Activated naive CD4-positive, alpha-beta T cell treated with anti-CD3 and anti-CD28 coated beads for 36 hours (primary cell): Measurements from ENCODE around the gene CDH2. TPM values are rescaled to one million over a fixed set of nuclear protein-coding genes. Genes with fewer than 3 reads are reported as not detected.

Experiments used
- CTCF ChIA-PET: fragments of 350-600 bp; sonication (Branson Sonifier 250); formaldehyde crosslinking; loops from one replicate; lab custom pipeline; 2021; ENCODE audit warnings: antibody characterized with exemption; lab: Charles Lee
- DNase-seq: peaks from one replicate; pipeline ENCODE4 v3.0.0-alpha.2; 2020
- H3K27ac Mint-ChIP-seq: one replicate; pipeline ENCODE4 v1.8.0; 2021; ENCODE audit warnings: mild to moderate bottlenecking, mixed read lengths
- H3K27me3 Mint-ChIP-seq: one replicate; pipeline ENCODE4 v1.8.0; 2021; ENCODE audit warnings: low read depth, mixed read lengths
- H3K36me3 Mint-ChIP-seq: one replicate; pipeline ENCODE4 v1.8.0; 2021; ENCODE audit warnings: low read depth, mixed read lengths
- H3K4me1 Mint-ChIP-seq: one replicate; pipeline ENCODE4 v1.8.0; 2021; ENCODE audit warnings: low read depth, mixed read lengths
- H3K4me3 Mint-ChIP-seq: one replicate; pipeline ENCODE4 v1.8.0; 2021; ENCODE audit warnings: mild to moderate bottlenecking, moderate library complexity, mixed read lengths
- H3K9me3 Mint-ChIP-seq: one replicate; pipeline ENCODE4 v1.8.0; 2021; ENCODE audit warnings: mixed read lengths
- intact Hi-C: fragments of 100-400 bp; cut with micrococcal nuclease; formaldehyde crosslinking; loops from one replicate; pipeline ENCODE4 v1.15.1; 2023
- total RNA-seq, 2 experiments: library from RNA; stranded (reverse); gene quantifications; one replicate each; pipeline ENCODE4 v1.2.3, GENCODE V29; 2021

CDH2 gene
- total RNA-seq, 2 experiments from 2014 or later: not detected

DNA sequence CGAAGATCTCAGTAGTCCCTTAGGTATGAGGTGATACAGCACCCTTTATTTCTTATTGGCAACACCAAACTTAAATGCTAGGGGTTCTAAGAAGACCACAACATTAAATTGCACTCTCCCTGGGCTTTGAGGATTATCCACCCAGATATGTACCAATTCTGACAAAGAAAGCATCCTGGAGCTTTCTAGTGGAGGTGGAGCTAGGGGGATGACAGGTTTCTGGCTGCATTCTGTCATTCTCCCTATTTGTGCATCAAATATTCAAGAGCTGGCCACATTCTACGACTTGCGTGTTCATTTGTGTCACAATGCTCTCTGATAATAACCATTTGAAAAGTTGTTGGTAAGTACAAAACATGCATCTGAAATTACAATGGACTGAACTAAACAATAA is 111.1 kb downstream of the CDH2 start:
- H3K36me3 Mint-ChIP-seq: no peaks in the 10 kb centered on the region
- intact Hi-C loops: no loop called here
- H3K4me3 Mint-ChIP-seq: no peak overlapping the region
- no peaks in the 10 kb centered on the region for H3K27me3 Mint-ChIP-seq
- DNase-seq: no peak
- H3K4me1 Mint-ChIP-seq: no peaks in the 10 kb centered on the region
- no peak overlapping the region for H3K27ac Mint-ChIP-seq
- CTCF ChIA-PET: no interaction called here
- peaks cover 12% of the 10 kb centered on the region for H3K9me3 Mint-ChIP-seq

DNA sequence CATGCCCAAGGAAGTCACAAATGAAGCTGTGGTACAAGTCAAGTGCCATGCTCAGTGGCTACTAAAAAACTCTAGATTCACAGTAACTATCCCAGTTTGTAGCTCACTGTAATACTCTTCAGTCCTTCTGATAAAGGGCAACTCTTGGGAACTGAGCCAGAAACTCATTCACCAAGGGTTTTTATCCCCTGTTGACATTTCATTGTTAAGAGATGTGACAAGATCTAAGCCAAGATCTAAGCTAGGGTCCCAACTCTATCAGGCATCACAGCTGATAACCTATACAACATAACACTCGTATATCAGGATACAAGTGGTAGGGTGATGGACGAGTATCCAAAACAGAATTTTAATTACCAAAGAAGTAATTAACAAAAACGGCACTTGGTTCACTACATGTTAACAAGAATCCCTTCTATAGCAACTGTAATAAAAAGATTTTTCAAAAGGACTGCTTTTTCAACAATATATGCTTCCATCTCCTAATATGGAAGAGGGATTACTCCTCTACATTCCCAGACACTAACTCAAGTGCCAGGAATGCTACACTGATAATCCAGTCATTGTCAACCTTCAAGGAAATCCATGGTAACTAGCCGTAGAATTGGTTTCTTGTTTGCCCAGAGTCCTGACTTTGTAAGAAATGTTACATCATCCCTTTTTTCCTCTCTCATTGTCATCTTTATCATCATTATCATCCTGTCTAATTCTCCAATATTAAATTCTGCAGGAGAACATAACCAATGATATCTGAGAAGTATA is 111.7 kb downstream of the CDH2 start:
- DNase-seq: no peak
- intact Hi-C loops: no loop called here
- CTCF ChIA-PET: no interaction called here
- Mint-ChIP-seq H3K4me3 (no peak overlapping the region), H3K9me3 (peaks cover 12% of the 10 kb centered on the region), H3K4me1 (no peaks in the 10 kb centered on the region), H3K36me3 (no peaks in the 10 kb centered on the region), H3K27ac (no peak overlapping the region), H3K27me3 (no peaks in the 10 kb centered on the region)

DNA sequence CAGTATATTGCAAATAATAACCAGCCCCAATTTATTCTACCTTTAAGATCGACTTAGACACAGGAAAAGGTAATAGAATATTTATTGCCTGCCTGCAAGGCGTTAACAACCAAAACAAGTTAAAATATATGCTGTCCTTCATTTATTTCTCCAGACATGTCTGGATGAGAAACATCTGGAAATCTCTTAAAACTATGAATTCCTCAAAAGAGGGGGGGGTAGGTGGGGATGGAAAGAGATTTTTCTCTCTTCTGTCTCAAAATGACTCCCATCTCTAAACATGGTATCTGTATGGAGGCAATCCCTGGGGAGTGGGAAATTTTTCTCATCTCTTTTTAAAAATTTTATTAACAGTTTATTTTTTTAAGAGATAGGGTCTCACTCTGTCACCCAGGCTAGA is 113.0 kb downstream of the CDH2 start:
- Mint-ChIP-seq H3K27me3 (no peaks in the 10 kb centered on the region), H3K4me1 (no peaks in the 10 kb centered on the region), H3K4me3 (no peak overlapping the region), H3K9me3 (peaks cover 9% of the 10 kb centered on the region), H3K27ac (no peak overlapping the region), H3K36me3 (no peaks in the 10 kb centered on the region)
- intact Hi-C loops: no loop called here
- DNase-seq: no peak
- CTCF ChIA-PET: no interaction called here

DNA sequence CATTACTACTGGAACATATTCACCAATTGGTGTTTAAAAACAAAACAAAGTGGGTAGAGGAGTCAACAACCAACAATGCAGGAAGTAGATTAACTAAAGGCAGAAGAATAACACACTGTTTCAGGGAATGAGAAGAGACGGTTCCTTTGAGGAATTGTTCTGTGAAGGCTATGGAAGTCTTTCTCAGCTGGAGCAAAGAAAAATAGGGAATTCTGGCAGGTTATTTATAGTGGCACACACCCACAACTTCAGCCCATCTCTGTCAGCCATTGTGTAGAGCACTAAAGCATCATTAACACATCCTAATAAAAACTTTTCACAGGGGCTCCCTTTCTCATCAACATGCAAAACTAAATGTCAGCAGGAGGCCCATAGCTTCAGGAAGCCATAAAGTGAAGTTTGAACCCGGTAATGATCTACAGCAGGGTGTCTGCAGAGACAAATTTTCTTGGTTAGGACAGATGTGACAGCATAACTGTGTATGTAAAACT is 113.6 kb downstream of the CDH2 start:
- no peak for DNase-seq
- no peaks in the 10 kb centered on the region for H3K27me3 Mint-ChIP-seq
- H3K36me3 Mint-ChIP-seq: no peaks in the 10 kb centered on the region

DNA sequence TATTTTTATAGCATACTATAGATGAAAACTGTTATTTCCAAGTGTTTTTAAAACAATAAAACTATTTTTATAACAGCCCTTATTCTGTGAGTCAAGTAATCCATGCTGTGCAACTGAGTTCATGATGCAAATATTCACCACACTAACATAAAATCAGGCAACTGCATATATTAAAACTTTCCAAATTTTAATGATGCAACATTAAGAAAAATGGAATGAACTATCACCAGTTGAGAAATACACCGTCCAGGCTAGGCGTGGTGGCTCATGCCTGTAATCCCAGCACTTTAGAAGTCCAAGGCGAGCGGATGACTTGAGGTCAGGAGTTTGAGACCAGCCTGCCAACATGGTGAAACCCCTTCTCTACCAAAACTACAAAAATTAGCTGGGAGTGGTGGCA is 114.5 kb downstream of the CDH2 start:
- Mint-ChIP-seq H3K4me1 (no peaks in the 10 kb centered on the region), H3K36me3 (no peaks in the 10 kb centered on the region), H3K27me3 (no peaks in the 10 kb centered on the region), H3K4me3 (no peak overlapping the region), H3K27ac (no peak overlapping the region), H3K9me3 (peaks cover 9% of the 10 kb centered on the region)
- intact Hi-C loops: no loop called here
- CTCF ChIA-PET: no interaction called here
- no peak for DNase-seq

More for the DNA sequence above, 113.6 kb downstream of the CDH2 start:
- no peak overlapping the region for H3K4me3 Mint-ChIP-seq
- H3K9me3 Mint-ChIP-seq: peaks cover 9% of the 10 kb centered on the region
- CTCF ChIA-PET: no interaction called here
- no peak overlapping the region for H3K27ac Mint-ChIP-seq
- intact Hi-C loops: no loop called here
- H3K4me1 Mint-ChIP-seq: no peaks in the 10 kb centered on the region

DNA sequence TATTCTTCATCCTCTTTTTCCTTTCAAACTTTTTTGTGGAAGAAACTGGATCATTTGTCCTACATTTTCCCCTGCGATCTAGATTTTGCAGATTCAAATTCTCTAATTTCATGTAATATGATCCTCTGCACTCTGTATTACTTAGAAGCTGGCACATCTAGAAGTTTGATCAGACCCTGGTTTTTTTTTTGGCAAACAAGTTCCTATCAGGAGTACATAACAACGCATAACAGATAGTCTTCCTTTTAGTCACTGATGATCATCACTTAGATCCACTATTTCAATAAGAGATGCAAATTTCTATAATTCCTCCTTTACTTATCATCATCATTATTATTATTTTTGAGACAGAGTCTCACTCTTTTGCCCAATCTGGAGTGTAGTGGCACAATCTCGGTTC is 117.1 kb downstream of the CDH2 start:
- H3K27ac Mint-ChIP-seq: no peak overlapping the region
- CTCF ChIA-PET: no interaction called here

DNA sequence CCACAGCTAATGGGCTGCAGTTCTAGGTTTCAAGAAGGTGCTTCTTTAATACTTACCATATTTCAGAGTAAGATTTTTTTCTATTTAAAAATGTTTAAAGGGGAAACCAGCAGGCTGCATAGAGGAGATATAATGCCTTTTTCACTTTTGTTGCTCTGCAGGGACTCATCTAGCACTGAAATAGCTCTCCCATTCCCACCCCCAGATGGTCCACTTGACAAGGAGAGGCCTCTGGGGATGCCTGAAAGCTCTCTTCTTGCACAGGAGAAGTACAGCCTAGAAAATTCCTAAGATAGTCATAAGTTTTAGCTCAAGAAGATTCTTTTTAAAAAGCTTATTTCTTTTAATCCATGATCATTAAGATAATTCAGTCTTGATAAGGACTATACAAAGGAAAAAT is 126.4 kb downstream of the CDH2 start:
- Mint-ChIP-seq H3K27me3 (no peaks in the 10 kb centered on the region), H3K4me3 (no peak overlapping the region), H3K27ac (no peak overlapping the region), H3K4me1 (no peaks in the 10 kb centered on the region), H3K9me3 (peaks cover 3% of the 10 kb centered on the region), H3K36me3 (no peaks in the 10 kb centered on the region)
- no peak for DNase-seq
- intact Hi-C loops: no loop called here
- CTCF ChIA-PET: interaction anchor here (0.7 kb wide), 2 partner anchors 61 to 1745 kb away, joined by 3 to 4 read pairs; no protein-coding TSS in a partner anchor

More for the DNA sequence above, 117.1 kb downstream of the CDH2 start:
- Mint-ChIP-seq H3K27me3 (no peaks in the 10 kb centered on the region), H3K4me3 (no peak overlapping the region), H3K9me3 (peaks cover 5% of the 10 kb centered on the region), H3K4me1 (no peaks in the 10 kb centered on the region), H3K36me3 (no peaks in the 10 kb centered on the region)
- DNase-seq: no peak
- intact Hi-C loops: no loop called here

DNA sequence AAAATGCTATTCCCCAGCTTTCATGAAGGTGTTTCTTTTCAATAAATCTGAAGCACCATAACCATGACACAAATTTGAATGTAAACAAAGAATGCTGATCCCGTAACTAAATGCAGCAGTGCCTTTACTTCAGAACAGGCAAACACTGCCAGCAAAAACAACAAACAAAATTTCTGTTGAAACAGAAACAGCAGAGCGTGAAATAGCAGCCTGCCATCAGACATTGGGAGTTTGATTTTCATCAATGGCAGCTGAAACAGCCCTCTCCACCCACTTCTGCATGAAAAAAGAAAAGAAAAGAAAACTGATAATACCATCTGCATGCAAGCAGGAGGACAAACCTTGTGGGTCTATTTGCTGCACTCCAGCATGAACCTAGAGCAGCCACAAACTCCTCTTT is 128.3 kb downstream of the CDH2 start:
- Mint-ChIP-seq H3K4me1 (no peaks in the 10 kb centered on the region), H3K4me3 (no peak overlapping the region), H3K9me3 (peaks cover 1% of the 10 kb centered on the region), H3K36me3 (no peaks in the 10 kb centered on the region), H3K27me3 (no peaks in the 10 kb centered on the region), H3K27ac (no peak overlapping the region)
- intact Hi-C loops: no loop called here
- CTCF ChIA-PET: no interaction called here
- no peak for DNase-seq

DNA sequence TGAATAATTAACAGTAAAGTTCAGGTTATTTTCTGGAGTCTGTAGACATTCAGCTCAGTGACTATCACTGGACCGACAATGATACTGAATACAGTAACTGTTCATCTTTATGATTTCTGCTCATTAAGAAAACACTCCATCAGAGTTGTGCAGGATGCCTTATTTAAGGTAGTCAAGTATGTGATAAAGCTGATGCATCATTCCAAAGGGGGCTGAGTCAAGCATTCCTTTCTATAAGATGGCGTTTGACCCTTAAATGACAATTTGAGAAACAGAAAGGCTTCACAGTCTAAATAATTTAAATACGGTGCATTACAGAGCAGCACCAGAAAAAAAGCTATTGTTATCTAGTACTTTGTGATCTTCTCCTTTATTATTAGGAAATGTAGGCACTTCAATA is 131.1 kb downstream of the CDH2 start:
- Mint-ChIP-seq H3K4me1 (no peaks in the 10 kb centered on the region), H3K27me3 (no peaks in the 10 kb centered on the region), H3K4me3 (no peak overlapping the region), H3K27ac (no peak overlapping the region), H3K9me3 (no peaks in the 10 kb centered on the region), H3K36me3 (no peaks in the 10 kb centered on the region)
- CTCF ChIA-PET: no interaction called here
- intact Hi-C loops: no loop called here
- no peak for DNase-seq

DNA sequence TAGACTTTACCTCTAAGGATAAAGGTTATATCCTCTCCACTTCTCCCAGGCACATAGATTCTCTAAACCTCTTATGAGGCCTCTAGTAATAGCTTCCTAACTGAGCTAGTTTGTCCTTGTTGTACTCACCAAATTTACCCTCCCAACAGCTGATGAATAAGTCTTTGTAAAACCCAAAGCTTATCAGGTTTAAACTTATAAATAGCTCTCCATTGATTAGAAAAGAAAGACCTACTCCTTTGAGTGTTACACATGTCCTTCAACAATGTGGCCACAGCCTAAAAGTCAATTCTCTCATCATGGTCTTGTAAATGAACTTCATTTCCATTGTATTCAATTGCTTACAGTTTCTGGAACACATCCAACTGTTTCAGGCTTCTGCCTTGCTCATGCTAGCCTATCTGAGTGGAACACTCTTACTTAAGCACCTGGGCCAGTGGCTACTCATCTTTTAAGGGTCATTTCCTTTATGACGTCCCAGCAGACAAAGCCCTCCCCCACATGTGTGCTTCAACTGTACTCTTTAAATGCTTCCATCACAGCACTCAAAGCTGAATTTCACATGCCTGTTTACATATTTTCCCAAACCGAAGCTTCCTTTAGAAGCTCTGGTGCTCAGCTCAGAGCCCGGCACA is 131.6 kb downstream of the CDH2 start:
- CTCF ChIA-PET: interaction anchor here (0.6 kb wide), 1 partner anchor 594 kb away, joined by 3 read pairs; no protein-coding TSS in a partner anchor
- Mint-ChIP-seq H3K4me3 (no peak overlapping the region), H3K4me1 (no peaks in the 10 kb centered on the region), H3K9me3 (no peaks in the 10 kb centered on the region), H3K27me3 (no peaks in the 10 kb centered on the region), H3K27ac (no peak overlapping the region), H3K36me3 (no peaks in the 10 kb centered on the region)
- intact Hi-C loops: no loop called here
- DNase-seq: no peak

DNA sequence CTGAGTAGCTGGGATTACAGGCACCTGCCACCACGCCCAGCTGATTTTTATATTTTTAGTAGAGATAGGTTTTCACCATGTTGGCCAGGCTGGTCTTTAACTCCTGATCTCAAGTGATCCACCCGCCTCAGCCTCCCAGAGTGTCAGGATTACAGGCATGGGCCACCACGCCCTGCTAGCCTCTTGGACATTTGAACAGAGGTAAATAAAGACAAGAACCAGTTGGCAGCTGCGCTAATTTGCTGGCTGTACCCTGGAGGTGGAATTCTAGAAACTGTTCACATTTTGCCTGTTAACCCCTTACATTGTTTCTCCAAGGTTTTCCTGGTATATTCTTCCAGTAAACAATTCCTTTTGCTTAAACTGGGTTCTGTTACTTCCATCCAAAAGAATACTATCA is 132.9 kb downstream of the CDH2 start:
- intact Hi-C loops: no loop called here
- Mint-ChIP-seq H3K36me3 (no peaks in the 10 kb centered on the region), H3K4me1 (no peaks in the 10 kb centered on the region), H3K9me3 (no peaks in the 10 kb centered on the region), H3K27ac (no peak overlapping the region), H3K4me3 (no peak overlapping the region), H3K27me3 (no peaks in the 10 kb centered on the region)
- no peak for DNase-seq
- CTCF ChIA-PET: interaction anchor here (0.7 kb wide), 1 partner anchor 278 kb away, joined by 3 read pairs; no protein-coding TSS in a partner anchor

DNA sequence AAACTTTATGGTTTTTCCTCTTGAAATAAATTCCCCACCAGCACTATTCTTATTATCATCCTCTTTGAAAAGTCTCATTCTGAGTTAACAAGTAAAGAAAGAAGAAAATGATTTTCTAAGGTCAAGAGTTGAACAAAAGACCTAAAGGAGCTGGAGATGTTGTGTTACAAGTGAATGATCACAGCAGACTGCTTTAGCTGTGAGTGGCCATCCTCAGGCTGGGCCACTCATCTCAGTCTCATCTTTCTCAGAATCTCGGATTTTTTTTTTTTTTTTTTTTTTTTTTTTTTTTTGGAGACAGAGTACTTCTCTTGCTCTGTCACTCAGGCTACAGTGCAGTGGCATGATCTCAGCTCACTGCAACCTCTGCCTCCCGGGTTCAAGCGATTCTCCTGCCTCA is 133.3 kb downstream of the CDH2 start:
- intact Hi-C loops: no loop called here
- CTCF ChIA-PET: interaction anchor here (0.7 kb wide), 1 partner anchor 278 kb away, joined by 3 read pairs; no protein-coding TSS in a partner anchor
- H3K27ac Mint-ChIP-seq: no peak overlapping the region
- DNase-seq: no peak
- no peaks in the 10 kb centered on the region for H3K9me3 Mint-ChIP-seq
- H3K36me3 Mint-ChIP-seq: no peaks in the 10 kb centered on the region
- no peaks in the 10 kb centered on the region for H3K27me3 Mint-ChIP-seq
- H3K4me1 Mint-ChIP-seq: no peaks in the 10 kb centered on the region
- H3K4me3 Mint-ChIP-seq: no peak overlapping the region

DNA sequence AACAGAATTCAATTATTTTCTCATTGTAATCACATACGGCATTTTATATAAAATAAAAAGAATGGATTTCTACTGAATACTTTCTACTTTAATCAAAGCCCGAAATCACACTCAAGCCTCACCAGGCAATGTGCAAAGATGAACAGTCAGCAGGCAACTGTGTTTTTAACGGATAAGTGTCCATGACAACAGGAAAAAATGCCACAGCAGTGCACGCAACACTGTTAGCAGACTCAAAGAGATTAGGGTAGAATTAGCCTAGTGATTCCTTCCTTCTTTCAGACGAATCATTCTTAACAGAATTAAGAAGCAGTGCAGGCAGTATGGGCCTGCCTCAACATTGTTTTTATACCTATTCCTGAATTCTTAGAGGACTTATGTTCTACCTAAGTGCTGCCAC is 135.6 kb downstream of the CDH2 start:
- Mint-ChIP-seq H3K4me3 (no peak overlapping the region), H3K36me3 (no peaks in the 10 kb centered on the region), H3K4me1 (no peaks in the 10 kb centered on the region), H3K27ac (no peak overlapping the region), H3K27me3 (no peaks in the 10 kb centered on the region), H3K9me3 (peaks cover 3% of the 10 kb centered on the region)
- intact Hi-C loops: no loop called here
- no peak for DNase-seq
- CTCF ChIA-PET: no interaction called here
